GM23338 (cell line): ENCODE data around the gene GSTK1. TPM values are rescaled to one million over a fixed set of nuclear protein-coding genes. Genes with fewer than 3 reads are reported as not detected.

ENCODE experiments used
- ATAC-seq: fragments of 200-7000 bp; cut with Tn5 transposase; 3 replicates; pipeline ENCODE4 v1.9.1; 2020
- DNase-seq: peaks from one replicate; pipeline ENCODE4 v3.0.0-alpha.2; 2015; ENCODE audit warnings: low spot score
- H2AFZ ChIP-seq: fragments of 200-600 bp; sonication (generic); 2 replicates; pipeline ENCODE4 v1.8.0; 2016; ENCODE audit warnings: antibody characterized with exemption, mild to moderate bottlenecking, moderate library complexity
- H3F3A ChIP-seq: fragments of 200-600 bp; sonication (generic); replicated peaks from 2 replicates; pipeline ENCODE4 v1.8.0; 2017; ENCODE audit warnings: antibody characterized with exemption, mixed run types, low read depth
- H3K27ac ChIP-seq: fragments of 200-600 bp; sonication (generic); 2 replicates; pipeline ENCODE4 v1.6.1; 2016; ENCODE audit warnings: low read depth
- H3K27me3 ChIP-seq: fragments of 200-600 bp; sonication (generic); 2 replicates; pipeline ENCODE4 v1.8.0; 2016; ENCODE audit warnings: mild to moderate bottlenecking, mixed run types, moderate library complexity; ENCODE audit not compliant: insufficient read depth
- H3K36me3 ChIP-seq: fragments of 200-600 bp; sonication (generic); 2 replicates; pipeline ENCODE4 v1.8.0; 2016; ENCODE audit warnings: mild to moderate bottlenecking; ENCODE audit not compliant: insufficient read depth
- H3K4me1 ChIP-seq: fragments of 200-600 bp; sonication (generic); 2 replicates; pipeline ENCODE4 v1.8.0; 2016; ENCODE audit warnings: mild to moderate bottlenecking, moderate library complexity; ENCODE audit not compliant: insufficient read depth
- H3K4me2 ChIP-seq: fragments of 200-600 bp; sonication (generic); 2 replicates; pipeline ENCODE4 v1.7.1; 2017; ENCODE audit warnings: mixed run types
- H3K4me3 ChIP-seq: fragments of 200-600 bp; sonication (generic); 2 replicates; pipeline ENCODE4 v1.6.1; 2016; ENCODE audit warnings: mixed run types
- H3K79me2 ChIP-seq: fragments of 200-600 bp; sonication (generic); replicated peaks from 2 replicates; pipeline ENCODE4 v1.8.0; 2017; ENCODE audit warnings: mild to moderate bottlenecking; ENCODE audit not compliant: insufficient read depth
- H3K9me2 ChIP-seq: fragments of 200-600 bp; sonication (generic); 2 replicates; pipeline ENCODE4 v1.8.0; 2017; ENCODE audit not compliant: insufficient read depth
- H4K20me1 ChIP-seq: fragments of 200-600 bp; sonication (generic); replicated peaks from 2 replicates; pipeline ENCODE4 v1.8.0; 2017; ENCODE audit warnings: mild to moderate bottlenecking; ENCODE audit not compliant: insufficient read depth
- H3K27ac Mint-ChIP-seq: 2 replicates; pipeline ENCODE4 v1.8.0; 2020; ENCODE audit warnings: inconsistent platforms, mild to moderate bottlenecking, moderate library complexity, mixed read lengths
- H3K27me3 Mint-ChIP-seq: 3 replicates; pipeline ENCODE4 v1.8.0; 2022; ENCODE audit warnings: low read depth, mild to moderate bottlenecking, moderate library complexity, mixed read lengths, inconsistent platforms; ENCODE audit not compliant: insufficient read depth, poor library complexity
- H3K36me3 Mint-ChIP-seq: 3 replicates; pipeline ENCODE4 v1.8.0; 2021; ENCODE audit warnings: low read depth, mild to moderate bottlenecking, inconsistent platforms, moderate library complexity, mixed read lengths
- H3K4me1 Mint-ChIP-seq: 3 replicates; pipeline ENCODE4 v1.8.0; 2020; ENCODE audit warnings: mild to moderate bottlenecking, inconsistent platforms, mixed read lengths
- H3K4me3 Mint-ChIP-seq: 3 replicates; pipeline ENCODE4 v1.8.0; 2021; ENCODE audit warnings: moderate library complexity, mild to moderate bottlenecking, inconsistent platforms, mixed read lengths
- H3K9me3 Mint-ChIP-seq: 3 replicates; pipeline ENCODE4 v1.8.0; 2020; ENCODE audit warnings: moderate library complexity, mild to moderate bottlenecking, inconsistent platforms, mixed read lengths
- CREB1 ChIP-seq: fragments of 250-450 bp; sonication (Bioruptor Pico); IDR thresholded peaks from 2 replicates; pipeline ENCODE4 v1.5.0; 2020; ENCODE audit warnings: low read depth, mild to moderate bottlenecking, moderate library complexity
- EZH2phosphoT487 ChIP-seq: fragments of 200-600 bp; sonication (generic); IDR thresholded peaks from one replicate; pipeline ENCODE4 v1.8.1; 2018; ENCODE audit warnings: antibody characterized with exemption; ENCODE audit not compliant: unreplicated experiment
- JUNB ChIP-seq: IDR thresholded peaks from one replicate; pipeline ENCODE4 v1.6.1; 2016; ENCODE audit warnings: antibody characterized with exemption; ENCODE audit not compliant: unreplicated experiment
- NANOG ChIP-seq: IDR thresholded peaks from 2 replicates; pipeline ENCODE4 v1.6.1; 2016; ENCODE audit warnings: antibody characterized with exemption, borderline replicate concordance
- POLR2AphosphoS5 ChIP-seq: IDR thresholded peaks from 2 replicates; pipeline ENCODE4 v1.6.1; 2016; ENCODE audit warnings: antibody characterized with exemption, low read depth
- STAT1 ChIP-seq: IDR thresholded peaks from one replicate; pipeline ENCODE4 v1.6.1; 2016; ENCODE audit warnings: antibody characterized with exemption; ENCODE audit not compliant: unreplicated experiment
- ZNF114 ChIP-seq: fragments of 250-450 bp; sonication (Bioruptor Pico); IDR thresholded peaks from 2 replicates; pipeline ENCODE4 v1.5.0; 2020; ENCODE audit warnings: mild to moderate bottlenecking, moderate library complexity
- ZNF331 ChIP-seq: fragments of 250-450 bp; sonication (Bioruptor Pico); IDR thresholded peaks from 2 replicates; pipeline ENCODE4 v1.5.0; 2020; ENCODE audit warnings: low read depth, mild to moderate bottlenecking, moderate library complexity
- polyA plus RNA-seq: library from polyadenylated mRNA; unstranded; fragments of >200 nt; fragmentation: Nextera tagmentation; extraction: Ambion mirVana; gene quantifications from 2 replicates; pipeline ENCODE4 v1.2.1, GENCODE V29; 2016
- total RNA-seq: library from RNA; depleted of rRNA; stranded (reverse); fragments of >200 nt; shearing (Covaris generic); gene quantifications from 2 replicates; pipeline ENCODE4 v1.2.3, GENCODE V29; 2014
- TF ChIP-seq, protein P1 (sequence below), 2 experiments: fragments of 200-600 bp in 1 of 2; sonication (generic) in 1 of 2; conservative IDR thresholded peaks; 2 replicates each; pipeline versions ENCODE4 v1.5.1 to v1.6.1; 2016 to 2017; ENCODE audit warnings: antibody characterized with exemption in 2 of 2, low read depth in 2 of 2, mild to moderate bottlenecking in 2 of 2, moderate library complexity in 1 of 2
- TF ChIP-seq, protein P2 (sequence below): IDR thresholded peaks from one replicate; pipeline ENCODE4 v1.6.1; 2018; ENCODE audit warnings: antibody characterized with exemption; ENCODE audit not compliant: unreplicated experiment
- TF ChIP-seq, protein P3 (sequence below): IDR thresholded peaks from 2 replicates; pipeline ENCODE4 v1.6.1; 2016; ENCODE audit warnings: antibody characterized with exemption

The GSTK1 gene
- total and polyA plus RNA-seq, 2 experiments from 2014 or later, result 26.4 to 27.5 TPM

DNA sequence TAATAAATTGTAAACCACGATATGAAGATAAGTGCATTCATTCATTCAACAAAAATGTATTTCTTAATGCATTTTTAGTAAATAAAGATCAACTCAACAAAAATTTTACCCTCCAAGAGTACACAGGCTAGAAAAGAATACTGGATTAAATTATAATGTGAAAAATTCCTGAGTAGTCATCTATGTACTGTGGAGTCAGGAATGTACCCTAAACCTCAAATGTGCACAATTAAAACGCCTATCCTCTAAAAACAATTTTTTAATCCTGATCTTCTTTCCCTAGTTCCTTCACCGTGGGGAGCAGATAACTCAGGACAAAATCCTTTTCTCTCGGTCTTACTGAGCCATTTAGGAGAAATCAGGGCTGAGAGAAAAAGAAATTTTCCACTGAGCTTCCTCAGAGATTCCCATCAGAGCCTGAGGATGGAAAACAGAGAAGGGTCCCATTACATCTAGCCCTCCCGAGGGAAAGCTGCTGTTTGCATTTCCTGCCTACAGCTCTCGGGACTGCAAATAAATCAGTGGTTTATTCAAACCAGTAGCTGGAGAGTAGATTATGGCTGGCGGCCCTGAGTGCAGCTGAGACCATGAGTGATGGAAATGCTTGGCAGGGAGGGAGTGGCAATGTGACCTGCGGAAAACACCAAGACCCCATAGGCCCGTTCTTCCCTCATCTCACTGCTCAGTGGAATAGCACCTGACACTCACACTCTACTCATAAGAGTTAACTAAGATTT lies 34.0 kb upstream of the GSTK1 start (continued):
- TF ChIP-seq, protein P1, sequence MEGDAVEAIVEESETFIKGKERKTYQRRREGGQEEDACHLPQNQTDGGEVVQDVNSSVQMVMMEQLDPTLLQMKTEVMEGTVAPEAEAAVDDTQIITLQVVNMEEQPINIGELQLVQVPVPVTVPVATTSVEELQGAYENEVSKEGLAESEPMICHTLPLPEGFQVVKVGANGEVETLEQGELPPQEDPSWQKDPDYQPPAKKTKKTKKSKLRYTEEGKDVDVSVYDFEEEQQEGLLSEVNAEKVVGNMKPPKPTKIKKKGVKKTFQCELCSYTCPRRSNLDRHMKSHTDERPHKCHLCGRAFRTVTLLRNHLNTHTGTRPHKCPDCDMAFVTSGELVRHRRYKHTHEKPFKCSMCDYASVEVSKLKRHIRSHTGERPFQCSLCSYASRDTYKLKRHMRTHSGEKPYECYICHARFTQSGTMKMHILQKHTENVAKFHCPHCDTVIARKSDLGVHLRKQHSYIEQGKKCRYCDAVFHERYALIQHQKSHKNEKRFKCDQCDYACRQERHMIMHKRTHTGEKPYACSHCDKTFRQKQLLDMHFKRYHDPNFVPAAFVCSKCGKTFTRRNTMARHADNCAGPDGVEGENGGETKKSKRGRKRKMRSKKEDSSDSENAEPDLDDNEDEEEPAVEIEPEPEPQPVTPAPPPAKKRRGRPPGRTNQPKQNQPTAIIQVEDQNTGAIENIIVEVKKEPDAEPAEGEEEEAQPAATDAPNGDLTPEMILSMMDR (conservative IDR thresholded peaks at IDR 0.05; ENCODE audit: low read depth in 2 of 2), result no peak
- TF ChIP-seq STAT1 (no peak), NANOG (no peak)

DNA sequence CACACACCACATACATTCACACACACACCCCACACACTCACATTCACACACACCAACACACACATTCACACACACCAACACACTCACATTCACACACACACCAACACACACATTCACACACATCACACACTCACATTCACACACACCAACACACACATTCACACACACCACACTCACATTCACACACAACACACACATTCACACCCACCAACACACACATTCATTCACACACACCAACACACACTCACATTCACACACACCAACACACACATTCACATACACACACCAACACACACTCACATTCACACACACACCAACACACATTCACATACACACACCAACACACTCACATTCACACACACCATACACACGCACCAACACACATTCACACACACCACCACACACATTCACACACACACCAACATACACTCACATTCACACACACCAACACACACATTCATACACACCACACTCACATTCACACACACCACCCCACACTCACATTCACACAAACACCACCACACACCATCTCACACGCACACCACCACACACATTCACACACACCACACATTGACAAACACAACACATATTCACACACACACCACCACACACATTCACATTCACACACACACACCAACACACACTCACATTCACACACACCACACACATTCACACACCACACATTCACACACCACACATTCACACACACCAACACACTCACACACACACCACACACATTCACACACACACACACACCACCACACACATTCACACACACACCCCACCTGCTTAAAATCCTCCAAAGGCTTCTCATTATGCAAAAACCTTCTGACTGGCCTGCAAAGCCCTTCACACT lies 32.4 kb upstream of the GSTK1 start:
- Histone ChIP-seq H4K20me1 (no peaks in the 10 kb centered on the region), H3K36me3 (no peaks in the 10 kb centered on the region), H3K27ac (no peak overlapping the region), H3K4me1 (peaks cover 15% of the 10 kb centered on the region), H3F3A (no peaks in the 10 kb centered on the region), H3K27me3 (no peaks in the 10 kb centered on the region), H3K4me3 (no peak overlapping the region), H3K4me2 (no peak overlapping the region), H3K79me2 (no peaks in the 10 kb centered on the region), H2AFZ (no peak overlapping the region), H3K9me2 (no peaks in the 10 kb centered on the region)
- no peaks in the 10 kb centered on the region; the same call in 2 of the 3 replicates for H3K9me3 Mint-ChIP-seq
- H3K27ac Mint-ChIP-seq, result no peak overlapping the region
- H3K4me3 Mint-ChIP-seq, result no peak overlapping the region
- ATAC-seq (no peak), DNase-seq (no peak)
- H3K36me3 Mint-ChIP-seq, result no peaks in the 10 kb centered on the region
- H3K27me3 Mint-ChIP-seq, result no peaks in the 10 kb centered on the region
- H3K4me1 Mint-ChIP-seq, result peaks cover 9% of the 10 kb centered on the region; the same call in 2 of the 3 replicates
- TF ChIP-seq, protein P2, sequence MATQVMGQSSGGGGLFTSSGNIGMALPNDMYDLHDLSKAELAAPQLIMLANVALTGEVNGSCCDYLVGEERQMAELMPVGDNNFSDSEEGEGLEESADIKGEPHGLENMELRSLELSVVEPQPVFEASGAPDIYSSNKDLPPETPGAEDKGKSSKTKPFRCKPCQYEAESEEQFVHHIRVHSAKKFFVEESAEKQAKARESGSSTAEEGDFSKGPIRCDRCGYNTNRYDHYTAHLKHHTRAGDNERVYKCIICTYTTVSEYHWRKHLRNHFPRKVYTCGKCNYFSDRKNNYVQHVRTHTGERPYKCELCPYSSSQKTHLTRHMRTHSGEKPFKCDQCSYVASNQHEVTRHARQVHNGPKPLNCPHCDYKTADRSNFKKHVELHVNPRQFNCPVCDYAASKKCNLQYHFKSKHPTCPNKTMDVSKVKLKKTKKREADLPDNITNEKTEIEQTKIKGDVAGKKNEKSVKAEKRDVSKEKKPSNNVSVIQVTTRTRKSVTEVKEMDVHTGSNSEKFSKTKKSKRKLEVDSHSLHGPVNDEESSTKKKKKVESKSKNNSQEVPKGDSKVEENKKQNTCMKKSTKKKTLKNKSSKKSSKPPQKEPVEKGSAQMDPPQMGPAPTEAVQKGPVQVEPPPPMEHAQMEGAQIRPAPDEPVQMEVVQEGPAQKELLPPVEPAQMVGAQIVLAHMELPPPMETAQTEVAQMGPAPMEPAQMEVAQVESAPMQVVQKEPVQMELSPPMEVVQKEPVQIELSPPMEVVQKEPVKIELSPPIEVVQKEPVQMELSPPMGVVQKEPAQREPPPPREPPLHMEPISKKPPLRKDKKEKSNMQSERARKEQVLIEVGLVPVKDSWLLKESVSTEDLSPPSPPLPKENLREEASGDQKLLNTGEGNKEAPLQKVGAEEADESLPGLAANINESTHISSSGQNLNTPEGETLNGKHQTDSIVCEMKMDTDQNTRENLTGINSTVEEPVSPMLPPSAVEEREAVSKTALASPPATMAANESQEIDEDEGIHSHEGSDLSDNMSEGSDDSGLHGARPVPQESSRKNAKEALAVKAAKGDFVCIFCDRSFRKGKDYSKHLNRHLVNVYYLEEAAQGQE, result no peak
- TF ChIP-seq, protein P3, sequence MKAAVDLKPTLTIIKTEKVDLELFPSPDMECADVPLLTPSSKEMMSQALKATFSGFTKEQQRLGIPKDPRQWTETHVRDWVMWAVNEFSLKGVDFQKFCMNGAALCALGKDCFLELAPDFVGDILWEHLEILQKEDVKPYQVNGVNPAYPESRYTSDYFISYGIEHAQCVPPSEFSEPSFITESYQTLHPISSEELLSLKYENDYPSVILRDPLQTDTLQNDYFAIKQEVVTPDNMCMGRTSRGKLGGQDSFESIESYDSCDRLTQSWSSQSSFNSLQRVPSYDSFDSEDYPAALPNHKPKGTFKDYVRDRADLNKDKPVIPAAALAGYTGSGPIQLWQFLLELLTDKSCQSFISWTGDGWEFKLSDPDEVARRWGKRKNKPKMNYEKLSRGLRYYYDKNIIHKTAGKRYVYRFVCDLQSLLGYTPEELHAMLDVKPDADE, result no peak
- no peak for TF ChIP-seq EZH2phosphoT487
- no peak for TF ChIP-seq ZNF331 (CRISPR knock-in tag)
- TF ChIP-seq, protein P1 (conservative IDR thresholded peaks at IDR 0.05; ENCODE audit: low read depth in 2 of 2), result no peak
- TF ChIP-seq ZNF114 (CRISPR knock-in tag), result no peak
- no peak for TF ChIP-seq NANOG
- TF ChIP-seq JUNB, result no peak
- no peak for TF ChIP-seq POLR2AphosphoS5
- no peak for TF ChIP-seq CREB1 (CRISPR knock-in tag)
